Skin epidermis (tissue), 12 donors: ENCODE results near the gene XRN2.
"Not testable (repeated sequence)": the region's sequence is repeated elsewhere in the genome, so short reads cannot be mapped to it uniquely, and the experiment has no call there.

Experiments used
- H3K27ac ChIP-seq, 21 experiments: fragments of 200-600 bp; sonication (generic) in 11 of 21; one replicate each; pipeline ENCODE4 v1.5.0; 2020; ENCODE audit warnings: mild to moderate bottlenecking in 3 of 21, inconsistent platforms in 2 of 21, moderate library complexity in 2 of 21
- H3K4me3 ChIP-seq, 7 experiments: fragments of 200-600 bp; sonication (generic) in 2 of 7; one replicate each; pipeline ENCODE4 v1.5.0; 2020; ENCODE audit warnings: inconsistent platforms in 2 of 7, mild to moderate bottlenecking in 2 of 7, moderate library complexity in 1 of 7

Gene XRN2

DNA sequence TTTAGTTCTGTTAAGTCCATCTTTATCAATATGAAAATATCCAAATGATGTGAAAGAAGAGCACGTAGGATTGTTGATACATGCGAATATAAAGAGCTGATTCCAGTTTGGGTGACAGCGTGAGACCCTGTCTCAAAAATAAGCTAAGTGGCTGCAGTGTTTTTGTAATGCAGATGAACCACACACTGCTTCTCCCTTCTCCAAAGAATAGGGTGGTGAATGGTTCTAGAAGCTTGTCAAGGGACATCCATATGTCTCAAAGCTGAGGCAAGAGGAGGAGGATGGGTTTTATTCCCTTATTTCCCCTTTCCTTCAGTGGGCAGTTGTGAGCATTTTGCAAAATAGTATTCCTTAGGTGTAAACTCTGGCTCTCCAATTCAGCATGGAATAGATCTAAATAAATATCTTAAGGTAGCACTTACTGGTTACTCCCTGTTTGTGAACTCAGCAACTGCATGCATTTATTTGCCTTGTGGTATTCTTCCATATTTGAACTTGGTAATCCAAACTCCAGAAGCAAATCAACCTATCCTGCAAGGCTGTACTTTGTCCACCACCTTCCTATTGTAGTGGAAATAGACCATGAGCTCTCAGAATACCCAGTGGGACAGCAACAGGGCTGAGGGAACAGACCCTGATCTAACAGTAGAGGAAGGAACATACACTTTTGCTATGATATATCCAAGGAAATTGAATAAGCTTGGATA lies 38.0 kb downstream of the XRN2 start:
- Histone ChIP-seq H3K4me3 (no peak overlapping the region), H3K27ac (no peak overlapping the region)

- no peak overlapping the region for H3K4me3 ChIP-seq
- no peak overlapping the region for H3K27ac ChIP-seq
Observed at GRCh38 chr20:21342656-21343345, 39.7 kb downstream of the XRN2 start.

- Histone ChIP-seq H3K4me3 (no peak overlapping the region), H3K27ac (no peak overlapping the region)
Observed at GRCh38 chr20:21344206-21344900, 41.2 kb downstream of the XRN2 start.

- no peak overlapping the region for H3K27ac ChIP-seq
- H3K4me3 ChIP-seq: no peak overlapping the region
Observed at GRCh38 chr20:21344961-21345360, 41.8 kb downstream of the XRN2 start.

GRCh38 chr20:21352703-21353102 lies 49.6 kb downstream of the XRN2 start:
- H3K27ac ChIP-seq: no peak overlapping the region
- no peak overlapping the region for H3K4me3 ChIP-seq

DNA sequence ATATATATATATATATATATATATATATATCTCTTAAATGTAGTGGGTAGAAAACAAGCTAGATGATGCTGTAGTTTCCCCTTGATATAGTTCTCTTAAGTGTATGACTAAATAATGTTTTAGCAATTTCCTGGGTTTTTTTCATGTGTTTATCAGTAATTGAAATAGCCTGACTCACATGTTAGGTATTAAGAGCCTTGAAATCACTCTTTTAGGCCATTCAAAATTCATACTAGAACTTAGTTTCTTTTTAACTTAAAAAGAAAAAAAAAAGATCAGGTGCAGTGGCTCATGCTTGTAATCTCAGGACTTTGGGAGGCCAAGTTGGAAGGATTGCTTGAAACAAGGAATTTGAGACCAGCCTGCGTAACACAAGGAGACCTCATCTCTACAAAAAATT lies 50.1 kb downstream of the XRN2 start:
- no peak overlapping the region for H3K27ac ChIP-seq
- no peak overlapping the region for H3K4me3 ChIP-seq

GRCh38 chr20:21355981-21356380 lies 52.9 kb downstream of the XRN2 start:
- Histone ChIP-seq H3K4me3 (no peak overlapping the region), H3K27ac (no peak overlapping the region)

DNA sequence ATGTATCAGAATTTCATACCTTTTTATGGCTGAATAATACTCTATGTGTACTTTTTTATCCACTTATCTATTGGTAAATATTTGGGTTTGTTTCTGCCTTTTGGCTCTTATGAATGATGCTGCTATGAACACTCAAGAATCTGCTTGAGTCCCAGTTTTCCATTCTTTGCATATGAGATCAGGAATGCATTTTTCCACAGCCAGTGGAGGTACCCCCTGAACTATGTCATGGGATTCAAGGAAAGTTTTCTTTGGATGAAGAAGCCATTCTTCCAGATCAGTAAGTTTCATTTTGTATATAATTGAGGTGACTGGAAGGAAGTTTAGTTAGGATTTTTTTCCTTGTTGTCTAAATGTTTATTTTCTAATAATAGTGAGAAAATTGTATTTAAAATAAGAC lies 53.3 kb downstream of the XRN2 start:
- Histone ChIP-seq H3K27ac (no peak overlapping the region), H3K4me3 (no peak overlapping the region)

DNA sequence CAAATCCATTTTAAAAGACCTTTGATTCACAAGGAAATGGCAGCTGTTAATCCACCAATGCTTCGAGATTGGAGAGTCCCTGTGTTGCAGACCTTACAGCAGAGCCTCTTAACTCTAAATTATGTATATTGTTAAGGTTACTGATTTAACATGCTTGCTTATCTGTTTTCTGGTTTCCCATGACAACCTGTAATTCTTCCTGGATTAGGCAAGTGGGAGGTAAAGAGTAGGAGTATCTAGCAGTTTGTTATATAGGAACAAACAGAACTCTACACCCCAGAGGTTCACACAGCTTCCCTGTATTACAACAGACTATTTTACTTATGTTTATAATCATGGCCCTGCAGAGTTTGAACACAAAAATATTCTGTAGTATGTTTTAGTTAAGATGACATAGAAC lies 54.7 kb downstream of the XRN2 start:
- H3K4me3 ChIP-seq: no peak overlapping the region
- no peak overlapping the region for H3K27ac ChIP-seq

DNA sequence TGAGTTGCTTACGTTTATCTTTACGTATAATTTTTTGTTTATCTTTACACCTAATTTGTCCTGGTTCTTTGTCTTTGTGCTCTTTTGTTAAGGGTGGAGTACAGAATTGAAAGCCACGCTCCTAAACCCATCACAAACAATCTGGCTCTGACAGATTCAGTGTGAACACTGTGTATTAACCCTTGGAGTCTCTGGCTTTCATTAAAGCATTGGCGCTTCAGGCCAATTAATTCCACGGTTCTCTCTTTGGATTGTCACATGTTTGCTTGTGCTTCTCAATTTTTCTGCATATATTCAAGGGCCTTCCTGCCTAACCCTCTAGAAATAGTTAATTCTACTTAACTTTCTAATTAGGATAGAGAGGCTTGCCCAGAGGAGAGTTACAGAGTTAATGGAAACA lies 55.6 kb downstream of the XRN2 start:
- H3K27ac ChIP-seq: no peak overlapping the region
- H3K4me3 ChIP-seq: no peak overlapping the region

- H3K27ac ChIP-seq: no peak overlapping the region
- no peak overlapping the region for H3K4me3 ChIP-seq
Observed at GRCh38 chr20:21360705-21361104, 57.6 kb downstream of the XRN2 start.

GRCh38 chr20:21361266-21361665 lies 58.1 kb downstream of the XRN2 start:
- H3K4me3 ChIP-seq: no peak overlapping the region
- H3K27ac ChIP-seq: no peak overlapping the region

DNA sequence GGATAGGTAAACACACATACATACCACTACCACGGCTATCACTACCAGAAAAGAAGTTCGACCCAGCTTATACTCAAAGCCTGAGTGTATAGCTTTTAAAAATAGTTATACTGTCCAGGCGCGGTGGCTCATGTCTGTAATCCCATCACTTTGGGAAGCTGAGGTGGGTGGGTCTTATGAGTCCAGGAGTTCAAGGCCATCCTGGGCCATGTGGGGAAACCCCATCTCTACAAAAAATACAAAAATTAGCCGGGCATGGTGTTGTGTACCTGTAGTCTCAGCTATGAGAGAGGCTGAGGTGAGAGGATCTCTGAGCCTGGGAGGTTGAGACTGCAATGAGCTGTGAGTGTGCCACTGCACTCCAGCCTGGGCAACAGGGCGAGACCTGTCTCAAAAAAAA lies 61.3 kb downstream of the XRN2 start:
- Histone ChIP-seq H3K4me3 (no peak overlapping the region), H3K27ac (no peak overlapping the region)

- Histone ChIP-seq H3K27ac (no peak overlapping the region), H3K4me3 (no peak overlapping the region)
Observed at GRCh38 chr20:21365771-21366170, 62.6 kb downstream of the XRN2 start.

- H3K27ac ChIP-seq, H3K4me3 ChIP-seq: not testable (repeated sequence)
Observed at GRCh38 chr20:21366273-21366672, 63.1 kb downstream of the XRN2 start.

- no peak overlapping the region for H3K27ac ChIP-seq
- H3K4me3 ChIP-seq: no peak overlapping the region
Observed at GRCh38 chr20:21368791-21369190, 65.7 kb downstream of the XRN2 start.

DNA sequence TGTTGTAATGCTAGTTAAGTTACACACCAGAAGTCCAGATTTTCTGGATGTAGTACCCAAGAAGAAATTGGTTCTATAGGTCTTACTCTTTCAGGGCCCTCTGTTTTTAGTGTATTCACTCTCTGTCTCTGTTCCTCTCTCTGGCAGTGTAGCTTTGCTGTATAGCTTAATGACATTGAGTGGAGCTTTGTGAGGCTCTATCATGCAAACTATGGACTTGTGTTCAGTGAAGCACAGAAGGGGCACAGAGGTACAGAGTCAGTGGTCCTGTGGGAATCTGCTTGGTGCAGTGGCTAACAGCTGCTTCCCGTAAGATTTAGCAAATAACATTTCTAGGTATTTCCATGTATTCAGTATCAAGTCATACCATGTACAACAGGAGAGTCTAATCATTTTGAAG lies 68.1 kb downstream of the XRN2 start:
- H3K27ac ChIP-seq: no peak overlapping the region

DNA sequence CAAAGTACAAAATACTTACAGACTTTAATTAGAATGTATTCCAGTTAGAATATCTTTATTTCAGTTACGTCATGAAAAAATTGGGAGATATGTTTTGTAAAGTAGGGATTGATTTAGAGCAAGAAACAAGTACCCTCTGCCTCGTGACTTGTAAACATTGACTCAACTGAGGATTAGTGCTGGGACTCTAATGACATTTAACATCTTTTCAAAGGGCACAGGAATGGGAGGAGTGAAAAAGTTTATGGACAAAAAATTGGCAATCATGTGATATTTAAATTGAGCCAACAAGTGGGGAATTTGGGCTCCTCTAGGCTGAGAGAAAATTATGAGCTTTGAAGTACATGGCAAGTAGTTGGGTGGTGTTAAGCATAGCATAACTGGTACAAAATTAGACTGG lies 68.9 kb downstream of the XRN2 start:
- H3K4me3 ChIP-seq: no peak overlapping the region
- H3K27ac ChIP-seq: no peak overlapping the region

More for the DNA sequence above, 68.1 kb downstream of the XRN2 start:
- no peak overlapping the region for H3K4me3 ChIP-seq

DNA sequence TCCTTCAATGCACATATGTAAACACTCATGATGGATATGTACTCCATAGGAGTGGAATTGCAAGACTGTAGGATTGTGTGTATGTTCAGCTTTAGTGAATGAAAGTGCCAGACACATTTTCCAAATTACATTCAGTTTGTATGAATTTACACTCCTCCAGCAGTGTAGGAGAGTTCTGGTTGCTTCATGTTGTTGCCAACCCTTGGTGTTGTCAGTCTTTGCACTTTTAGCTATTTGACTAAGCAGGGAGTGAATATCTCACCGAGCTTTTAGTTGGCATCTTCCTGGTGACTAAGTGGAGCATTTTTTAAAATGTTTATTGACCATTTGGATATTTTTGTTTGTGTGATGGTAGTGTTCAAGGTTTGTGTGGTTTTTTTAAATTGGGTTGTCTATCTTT lies 70.3 kb downstream of the XRN2 start:
- Histone ChIP-seq H3K27ac (no peak overlapping the region), H3K4me3 (no peak overlapping the region)

- H3K4me3 ChIP-seq: no peak overlapping the region
- no peak overlapping the region for H3K27ac ChIP-seq
Observed at GRCh38 chr20:21376626-21377025, 73.5 kb downstream of the XRN2 start.

DNA sequence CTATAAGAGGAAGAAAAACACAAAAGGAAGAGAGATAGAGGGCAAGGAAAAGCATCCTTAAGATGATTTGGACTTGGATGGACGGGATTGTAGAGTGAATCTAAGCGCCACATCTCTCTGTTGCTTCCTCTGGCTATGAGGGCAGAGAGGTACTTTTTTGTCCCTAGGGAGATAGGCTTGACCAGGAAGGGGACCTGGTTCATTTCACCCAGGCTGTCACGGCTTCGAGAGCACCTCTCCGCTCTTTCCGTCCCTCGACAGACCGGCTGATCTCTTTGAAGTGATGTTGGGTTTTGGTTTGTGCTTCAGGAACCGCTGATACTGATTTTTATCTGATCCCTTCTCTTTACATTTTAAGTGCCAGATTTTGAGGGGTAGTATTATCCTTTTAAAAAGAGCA lies 74.6 kb downstream of the XRN2 start:
- H3K27ac ChIP-seq: no peak overlapping the region
- H3K4me3 ChIP-seq: no peak overlapping the region
